Measurements from ENCODE around the gene FIS1.
A peak's percentile ranks its signal among the peaks of the same experiment; 100 is the strongest.
"Not testable (repeated sequence)": the region's sequence is repeated elsewhere in the genome, so short reads cannot be mapped to it uniquely, and the experiment has no call there.

FIS1 gene

GRCh38 chr7:101244375-101245146, at the start of gene FIS1:
TSS of gene FIS1 (minus strand) at chr7:101245081. CDS start at chr7:101245004, 77 bp downstream.
- DNase-seq, result peak; percentile 85

GRCh38 chr7:101294039-101294831, 49.4 kb upstream of the FIS1 start:
- no peak for DNase-seq

- not testable (repeated sequence) for DNase-seq
Observed at GRCh38 chr7:101293069-101294021, 48.5 kb upstream of the FIS1 start.

GRCh38 chr7:101292566-101292965, 47.7 kb upstream of the FIS1 start:
- not testable (repeated sequence) for DNase-seq

GRCh38 chr7:101290186-101291037, 45.5 kb upstream of the FIS1 start:
- peak; percentile 37 for DNase-seq

GRCh38 chr7:101289687-101290086, 44.8 kb upstream of the FIS1 start:
- DNase-seq, result not testable (repeated sequence)

- DNase-seq, result no peak
Observed at GRCh38 chr7:101288439-101288838, 43.6 kb upstream of the FIS1 start.

GRCh38 chr7:101287032-101287431, 42.2 kb upstream of the FIS1 start:
- DNase-seq, result no peak

GRCh38 chr7:101285880-101286279, 41.0 kb upstream of the FIS1 start:
- DNase-seq, result not testable (repeated sequence)

GRCh38 chr7:101285171-101285570, 40.3 kb upstream of the FIS1 start:
- no peak for DNase-seq

- not testable (repeated sequence) for DNase-seq
Observed at GRCh38 chr7:101280912-101281311, 36.0 kb upstream of the FIS1 start.

GRCh38 chr7:101278461-101279292, 33.8 kb upstream of the FIS1 start:
- DNase-seq, result no peak

GRCh38 chr7:101277155-101277554, 32.3 kb upstream of the FIS1 start:
- DNase-seq, result no peak

GRCh38 chr7:101273206-101273605, 28.3 kb upstream of the FIS1 start:
- no peak for DNase-seq

GRCh38 chr7:101271021-101271420, 26.1 kb upstream of the FIS1 start:
- DNase-seq, result no peak

- no peak for DNase-seq
Observed at GRCh38 chr7:101269664-101270063, 24.8 kb upstream of the FIS1 start.

GRCh38 chr7:101265622-101266516, 21.0 kb upstream of the FIS1 start:
- no peak for DNase-seq

GRCh38 chr7:101264102-101264706, 19.3 kb upstream of the FIS1 start:
- peak; percentile 49 for DNase-seq

GRCh38 chr7:101258243-101258731, 13.4 kb upstream of the FIS1 start:
- no peak for DNase-seq
